K562 (cell line): Measurements from ENCODE around the gene IFT122. TPM values are rescaled to one million over a fixed set of nuclear protein-coding genes. Genes with fewer than 3 reads are reported as not detected.

Source experiments
- ATAC-seq: fragments of 200-7000 bp; cut with Tn5 transposase; 3 replicates; pipeline ENCODE4 v1.9.1; 2020; ENCODE audit warnings: moderate library complexity
- BruUV-seq: library from RNA; stranded (reverse); fragments of 400-500 nt; replicated peaks from 2 replicates; lab custom pipeline; 2021; lab: Mats Ljungman, UMichigan
- CTCF ChIA-PET: fragments of 300-600 bp; formaldehyde crosslinking; extraction: SDS; loops from one replicate; lab custom pipeline; 2021; ENCODE audit warnings: low intra/inter-chr PET ratio; lab: Yijun Ruan, JAX
- POLR2A ChIA-PET: fragments of 300-600, 350-650 bp; sonication (Branson Sonifier 250); formaldehyde crosslinking; extraction: SDS; loops from one replicate; lab custom pipeline; 2021; ENCODE audit warnings: antibody characterized with exemption, inconsistent platforms; lab: Yijun Ruan, JAX
- DNase-seq, 4 experiments: peaks; one replicate each; pipeline versions ENCODE4 v3.0.0 to v3.0.0-alpha.2; 2011 to 2018; ENCODE audit warnings: low spot score in 3 of 4, mixed read lengths in 3 of 4; ENCODE audit errors: extremely low read depth in 1 of 4
- FAIRE-seq: peaks from 2 replicates; lab custom pipeline; 2011; peaks lifted over from hg19 to GRCh38; lab: Jason Lieb, UNC
- H2AFZ ChIP-seq: 2 replicates; pipeline ENCODE4 v1.6.0; 2011; ENCODE audit warnings: low read depth, low read length, control low read depth, inconsistent platforms
- H3K27ac ChIP-seq: fragments of 200-600 bp; 3 replicates; pipeline ENCODE4 v1.8.0; 2011; ENCODE audit warnings: low read depth, mild to moderate bottlenecking, control low read depth, inconsistent platforms, low read length, moderate library complexity, mixed read lengths; ENCODE audit errors: extremely low read depth
- H3K27me3 ChIP-seq, 2 experiments: fragments of 300-600 bp in 1 of 2; 2 replicates in 1 of 2; 3 replicates in 1 of 2; pipeline versions ENCODE4 v1.6.0 to v1.8.0; 2011; ENCODE audit warnings: inconsistent platforms in 2 of 2, low read length in 2 of 2, mild to moderate bottlenecking in 1 of 2, mixed read lengths in 1 of 2, moderate library complexity in 1 of 2; ENCODE audit not compliant: control insufficient read depth in 2 of 2, insufficient read depth in 2 of 2
- H3K36me3 ChIP-seq: fragments of 300-600 bp; 3 replicates; pipeline ENCODE4 v1.8.0; 2011; ENCODE audit warnings: mild to moderate bottlenecking, low read length, inconsistent platforms; ENCODE audit not compliant: control insufficient read depth, insufficient read depth
- H3K4me1 ChIP-seq, 2 experiments: fragments of 200-600 bp in 1 of 2; replicated peaks in 1 of 2; 2 replicates in 1 of 2; 3 replicates in 1 of 2; pipeline versions ENCODE4 v1.5.1 to v1.8.0; 2011; ENCODE audit warnings: inconsistent platforms in 2 of 2, low read length in 2 of 2, mild to moderate bottlenecking in 1 of 2, mixed read lengths in 1 of 2, moderate library complexity in 1 of 2; ENCODE audit not compliant: control insufficient read depth in 2 of 2, insufficient read depth in 2 of 2
- H3K4me2 ChIP-seq: 2 replicates; pipeline ENCODE4 v1.6.1; 2011; ENCODE audit warnings: low read length, control low read depth, inconsistent platforms, mixed read lengths; ENCODE audit not compliant: insufficient read depth
- H3K4me3 ChIP-seq: fragments of 200-600 bp; sonication (generic), shearing (Covaris generic); 2 replicates; pipeline ENCODE4 v1.5.1; 2016; ENCODE audit warnings: control low read depth, inconsistent platforms
- H3K79me2 ChIP-seq: fragments of 200-600 bp; 3 replicates; pipeline ENCODE4 v1.8.0; 2011; ENCODE audit warnings: low read length, inconsistent platforms; ENCODE audit not compliant: control insufficient read depth, insufficient read depth
- H3K9ac ChIP-seq, 2 experiments: 2 replicates each; pipeline versions ENCODE4 v1.6.0 to v1.6.1; 2011; ENCODE audit warnings: low read depth in 2 of 2, low read length in 2 of 2, control low read depth in 1 of 2, inconsistent platforms in 1 of 2, mild to moderate bottlenecking in 1 of 2, mixed read lengths in 1 of 2; ENCODE audit not compliant: insufficient read depth in 1 of 2
- H3K9me1 ChIP-seq: one replicate; pipeline ENCODE4 v1.6.0; 2011; ENCODE audit warnings: inconsistent platforms, mild to moderate bottlenecking, low read length, moderate library complexity; ENCODE audit not compliant: control insufficient read depth, insufficient read depth
- H3K9me3 ChIP-seq: replicated peaks from 2 replicates; pipeline ENCODE4 v1.5.1; 2011; ENCODE audit warnings: low read depth, low read length, inconsistent platforms; ENCODE audit not compliant: control insufficient read depth, insufficient read depth
- H4K20me1 ChIP-seq: replicated peaks from 2 replicates; pipeline ENCODE4 v1.6.1; 2011; ENCODE audit warnings: low read length, inconsistent platforms, mixed read lengths; ENCODE audit not compliant: control insufficient read depth, insufficient read depth
- CBX2 ChIP-seq: fragments of 200-600 bp; sonication (generic); IDR thresholded peaks from one replicate; pipeline ENCODE4 v1.6.1; 2012; ENCODE audit warnings: mild to moderate bottlenecking, low read length, inconsistent platforms; ENCODE audit not compliant: insufficient read depth, poor library complexity, severe bottlenecking
- CEBPB ChIP-seq: fragments of 450-650 bp; IDR thresholded peaks from 2 replicates; pipeline ENCODE4 v1.6.1; 2016; ENCODE audit warnings: missing genetic modification characterization, missing compliant biosample characterization
- CEBPG ChIP-seq, 3 experiments: fragments of 200-800 bp in 1 of 3; sonication (Bioruptor generic) in 1 of 3; sonication (generic) in 1 of 3; formaldehyde crosslinking in 1 of 3; IDR thresholded peaks in 2 of 3; conservative IDR thresholded peaks in 1 of 3; 2 replicates each; pipeline versions ENCODE4 v1.6.1 to v1.8.0; 2016 to 2022; ENCODE audit warnings: missing compliant biosample characterization in 2 of 3, missing genetic modification characterization in 2 of 3, mild to moderate bottlenecking in 1 of 3, missing genetic modification reagents in 1 of 3
- ETS2 ChIP-seq: IDR thresholded peaks from 2 replicates; pipeline ENCODE4 v1.6.1; 2016; ENCODE audit warnings: borderline replicate concordance, missing genetic modification characterization, mild to moderate bottlenecking, moderate library complexity, missing compliant biosample characterization; ENCODE audit not compliant: poor library complexity, severe bottlenecking
- ETV1 ChIP-seq: fragments of 450-650 bp; conservative IDR thresholded peaks from 2 replicates; pipeline ENCODE4 v1.6.1; 2016; ENCODE audit warnings: missing genetic modification characterization, control low read depth, low read depth, missing compliant biosample characterization
- FUS ChIP-seq: fragments of 200-400 bp; formaldehyde crosslinking; optimal IDR thresholded peaks from 2 replicates; pipeline ENCODE3; 2017; ENCODE audit warnings: low read depth, low read length
- HEY1 ChIP-seq: fragments of 250-450 bp; sonication (Bioruptor Pico); IDR thresholded peaks from 2 replicates; pipeline ENCODE4 v1.5.0; 2020; ENCODE audit warnings: mild to moderate bottlenecking, moderate library complexity, borderline replicate concordance
- NEUROD1 ChIP-seq: fragments of 150-350 bp; IDR thresholded peaks from 2 replicates; pipeline ENCODE4 v1.6.1; 2014; ENCODE audit warnings: borderline replicate concordance, low read length, low read depth; ENCODE audit not compliant: partially characterized antibody
- NR3C1 ChIP-seq: sonication (generic); formaldehyde crosslinking; IDR thresholded peaks from 2 replicates; pipeline ENCODE4 v1.8.1; 2022; ENCODE audit warnings: missing genetic modification reagents
- POLR2H ChIP-seq: IDR thresholded peaks from 2 replicates; pipeline ENCODE4 v1.6.1; 2016; ENCODE audit warnings: missing genetic modification characterization, low read depth, mild to moderate bottlenecking, control low read depth, missing compliant biosample characterization, moderate library complexity
- SIRT6 ChIP-seq: IDR thresholded peaks from one replicate; pipeline ENCODE4 v1.6.1; 2012; ENCODE audit warnings: low read depth, mild to moderate bottlenecking, control low read depth, inconsistent platforms, low read length, moderate library complexity
- TFAM ChIP-seq: fragments of 250-450 bp; sonication (Bioruptor Pico); conservative IDR thresholded peaks from 2 replicates; pipeline ENCODE4 v1.5.0; 2021; ENCODE audit warnings: mild to moderate bottlenecking, moderate library complexity
- ZNF274 ChIP-seq: IDR thresholded peaks from 2 replicates; pipeline ENCODE4 v1.6.1; 2011; ENCODE audit warnings: low read depth, mild to moderate bottlenecking, low read length, moderate library complexity, borderline replicate concordance
- ZNF696 ChIP-seq: fragments of 250-450 bp; sonication (Bioruptor Pico); conservative IDR thresholded peaks from 2 replicates; pipeline ENCODE4 v1.4.0; 2020; ENCODE audit warnings: mild to moderate bottlenecking, moderate library complexity
- WGBS: fragments of 100-300 bp; shearing (Covaris generic); methylation state at CpG from one replicate; pipeline ENCODE4 v1.1.6; 2016; ENCODE audit warnings: low coverage, mixed read lengths; ENCODE audit not compliant: insufficient coverage; ENCODE audit errors: missing lambda C conversion rate; 5-methylcytosine and 5-hydroxymethylcytosine counted together
- in situ Hi-C: fragments of 300-500 bp; cut with MboI; formaldehyde crosslinking; loops from 4 replicates; pipeline ENCODE4 v1.15.0; 2018; ENCODE audit warnings: inconsistent platforms, mixed read lengths
- intact Hi-C: fragments of 100-400 bp; cut with micrococcal nuclease; formaldehyde crosslinking; loops from 2 replicates; pipeline ENCODE4 v1.14.2; 2022
- polyA plus RNA-seq, 8 experiments: library from polyadenylated mRNA; depleted of rRNA in 4 of 8; stranded (reverse) in 5 of 8; unstranded in 3 of 8; fragments of >200 nt; fragmentation: Nextera tagmentation in 2 of 8; fragmentation: Illumina TruSeq in 1 of 8; extraction: Ambion mirVana in 2 of 8; extraction: Trizol in 1 of 8; gene quantifications; 2 replicates each; pipeline versions ENCODE4 v1.2.1 to v1.2.3, GENCODE V29; 2011 to 2014; ENCODE audit warnings: inconsistent platforms in 1 of 8, missing spikeins in 1 of 8
- total RNA-seq, 7 experiments: library from RNA; depleted of rRNA in 6 of 7; stranded (reverse); fragments of >200 nt in 6 of 7; fragmentation: Illumina TruSeq in 2 of 7; extraction: Trizol in 2 of 7; gene quantifications; 2 replicates each; pipeline versions ENCODE4 v1.2.1 to v1.2.3, GENCODE V29; 2011 to 2021; ENCODE audit warnings: low replicate concordance in 1 of 7
- TF ChIP-seq, protein P1 (sequence below): fragments of 450-650 bp; formaldehyde crosslinking; IDR thresholded peaks from 2 replicates; pipeline ENCODE4 v1.4.0; 2022; ENCODE audit warnings: mild to moderate bottlenecking, moderate library complexity
- TF ChIP-seq, protein P2 (sequence below): sonication (generic); formaldehyde crosslinking; IDR thresholded peaks from 2 replicates; pipeline ENCODE4 v1.8.1; 2023; ENCODE audit warnings: missing genetic modification reagents, mild to moderate bottlenecking, borderline replicate concordance

IFT122 gene
- total and polyA plus RNA-seq, 9 of the 15 experiments (the other 6 are each of a cell fraction or from before 2014, with no cell fraction given) = 2.4 to 11.5 (median 7.7) TPM

DNA sequence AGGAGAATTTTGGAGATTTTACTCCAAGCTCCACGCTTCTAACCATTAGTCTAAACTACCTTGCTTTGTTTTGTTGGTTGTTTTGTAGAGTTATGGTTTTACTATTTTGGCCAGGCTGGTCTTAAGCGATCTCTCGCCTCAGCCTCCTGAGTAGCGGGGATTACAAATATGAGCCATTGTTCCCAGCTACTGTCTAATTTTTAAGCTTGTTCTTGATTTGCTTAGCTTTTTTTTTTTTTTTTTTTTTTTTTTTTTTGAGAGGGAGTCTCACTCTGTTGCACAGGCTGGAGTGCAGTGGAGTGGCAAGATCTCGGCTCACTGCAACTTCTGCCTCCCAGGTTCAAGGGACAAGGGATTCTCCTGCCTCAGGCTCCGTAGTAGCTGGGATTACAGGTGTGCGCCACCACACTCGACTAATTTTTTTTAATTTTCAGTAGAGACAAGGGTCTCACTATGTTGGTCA is 40.1 kb upstream of the IFT122 start (continued):
- TF ChIP-seq SIRT6 (no peak), NEUROD1 (no peak), ETV1 (tag) (no peak), POLR2H (peak; percentile 74), CBX2 (no peak), TFAM (CRISPR knock-in tag) (no peak), ETS2 (tag) (no peak), CEBPG (CRISPR knock-in tag; IDR thresholded peaks at IDR 0.05) (no peak), CEBPG (tag; conservative IDR thresholded peaks at IDR 0.05 in 1 of 2, IDR thresholded peaks at IDR 0.05 in 1 of 2) (no peak), ZNF696 (CRISPR knock-in tag) (no peak), CEBPB (tag) (no peak)

DNA sequence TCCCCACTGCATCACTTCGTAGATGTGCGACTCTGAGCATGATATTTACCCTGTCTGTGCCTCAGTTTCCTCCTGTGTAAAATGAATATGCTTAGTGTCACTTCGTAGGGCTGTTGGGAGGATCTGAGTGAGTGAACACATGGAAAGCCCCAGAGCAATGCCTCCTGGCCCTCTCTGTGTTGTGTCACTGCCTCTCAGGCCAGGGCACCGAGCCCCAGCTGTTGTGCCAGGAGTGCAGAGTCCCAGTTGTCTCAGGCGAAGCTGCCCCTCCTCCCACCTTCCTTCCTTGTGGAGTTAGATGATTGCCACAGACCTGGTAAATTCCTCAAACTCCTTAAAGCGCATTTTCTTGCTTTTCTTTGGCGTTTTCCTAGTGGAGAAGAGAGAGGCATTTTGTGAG is 37.8 kb upstream of the IFT122 start:
- FAIRE-seq (no peak), ATAC-seq (no peak), DNase-seq (no peak)
- Histone ChIP-seq H3K4me2 (no peak overlapping the region), H3K4me3 (no peak overlapping the region), H3K9me1 (no peaks in the 10 kb centered on the region), H3K9ac (no peak overlapping the region; a peak in 1 of 4 replicates), H4K20me1 (no peaks in the 10 kb centered on the region), H3K27ac (no peak overlapping the region), H3K9me3 (no peaks in the 10 kb centered on the region), H3K27me3 (no peaks in the 10 kb centered on the region), H3K4me1 (peaks cover 0 to 7% of the 10 kb centered on the region in 2 experiments; a peak in 4 of 5 replicates), H3K36me3 (peaks cover 4% of the 10 kb centered on the region), H2AFZ (no peak overlapping the region), H3K79me2 (peaks cover 21% of the 10 kb centered on the region)
- no TSS peak for BruUV-seq
- intact Hi-C loops = no loop called here
- in situ Hi-C loops = no loop called here
- CTCF ChIA-PET = no interaction called here
- 47% methylated on average over 5 of the region's 7 CpGs for WGBS
- POLR2A ChIA-PET = interaction anchor here (3.3 kb wide), 1 partner anchor 12 kb away, joined by 21 read pairs; no protein-coding TSS in a partner anchor
- TF ChIP-seq, protein P1, sequence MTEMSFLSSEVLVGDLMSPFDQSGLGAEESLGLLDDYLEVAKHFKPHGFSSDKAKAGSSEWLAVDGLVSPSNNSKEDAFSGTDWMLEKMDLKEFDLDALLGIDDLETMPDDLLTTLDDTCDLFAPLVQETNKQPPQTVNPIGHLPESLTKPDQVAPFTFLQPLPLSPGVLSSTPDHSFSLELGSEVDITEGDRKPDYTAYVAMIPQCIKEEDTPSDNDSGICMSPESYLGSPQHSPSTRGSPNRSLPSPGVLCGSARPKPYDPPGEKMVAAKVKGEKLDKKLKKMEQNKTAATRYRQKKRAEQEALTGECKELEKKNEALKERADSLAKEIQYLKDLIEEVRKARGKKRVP = no peak
- no peak for TF ChIP-seq NR3C1 (CRISPR knock-in tag)
- TF ChIP-seq ZNF274 = no peak
- TF ChIP-seq FUS = no peak
- TF ChIP-seq, protein P2, sequence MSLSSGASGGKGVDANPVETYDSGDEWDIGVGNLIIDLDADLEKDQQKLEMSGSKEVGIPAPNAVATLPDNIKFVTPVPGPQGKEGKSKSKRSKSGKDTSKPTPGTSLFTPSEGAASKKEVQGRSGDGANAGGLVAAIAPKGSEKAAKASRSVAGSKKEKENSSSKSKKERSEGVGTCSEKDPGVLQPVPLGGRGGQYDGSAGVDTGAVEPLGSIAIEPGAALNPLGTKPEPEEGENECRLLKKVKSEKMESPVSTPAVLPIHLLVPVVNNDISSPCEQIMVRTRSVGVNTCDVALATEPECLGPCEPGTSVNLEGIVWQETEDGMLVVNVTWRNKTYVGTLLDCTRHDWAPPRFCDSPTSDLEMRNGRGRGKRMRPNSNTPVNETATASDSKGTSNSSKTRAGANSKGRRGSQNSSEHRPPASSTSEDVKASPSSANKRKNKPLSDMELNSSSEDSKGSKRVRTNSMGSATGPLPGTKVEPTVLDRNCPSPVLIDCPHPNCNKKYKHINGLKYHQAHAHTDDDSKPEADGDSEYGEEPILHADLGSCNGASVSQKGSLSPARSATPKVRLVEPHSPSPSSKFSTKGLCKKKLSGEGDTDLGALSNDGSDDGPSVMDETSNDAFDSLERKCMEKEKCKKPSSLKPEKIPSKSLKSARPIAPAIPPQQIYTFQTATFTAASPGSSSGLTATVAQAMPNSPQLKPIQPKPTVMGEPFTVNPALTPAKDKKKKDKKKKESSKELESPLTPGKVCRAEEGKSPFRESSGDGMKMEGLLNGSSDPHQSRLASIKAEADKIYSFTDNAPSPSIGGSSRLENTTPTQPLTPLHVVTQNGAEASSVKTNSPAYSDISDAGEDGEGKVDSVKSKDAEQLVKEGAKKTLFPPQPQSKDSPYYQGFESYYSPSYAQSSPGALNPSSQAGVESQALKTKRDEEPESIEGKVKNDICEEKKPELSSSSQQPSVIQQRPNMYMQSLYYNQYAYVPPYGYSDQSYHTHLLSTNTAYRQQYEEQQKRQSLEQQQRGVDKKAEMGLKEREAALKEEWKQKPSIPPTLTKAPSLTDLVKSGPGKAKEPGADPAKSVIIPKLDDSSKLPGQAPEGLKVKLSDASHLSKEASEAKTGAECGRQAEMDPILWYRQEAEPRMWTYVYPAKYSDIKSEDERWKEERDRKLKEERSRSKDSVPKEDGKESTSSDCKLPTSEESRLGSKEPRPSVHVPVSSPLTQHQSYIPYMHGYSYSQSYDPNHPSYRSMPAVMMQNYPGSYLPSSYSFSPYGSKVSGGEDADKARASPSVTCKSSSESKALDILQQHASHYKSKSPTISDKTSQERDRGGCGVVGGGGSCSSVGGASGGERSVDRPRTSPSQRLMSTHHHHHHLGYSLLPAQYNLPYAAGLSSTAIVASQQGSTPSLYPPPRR = no peak
- TF ChIP-seq HEY1 = no peak
